ENCODE results near the gene KCNQ1. TPM values are rescaled to one million over a fixed set of nuclear protein-coding genes. Genes with fewer than 3 reads are reported as not detected.

KCNQ1 gene
- polyA plus RNA-seq, 1 donor from 2014 or later: not detected

DNA sequence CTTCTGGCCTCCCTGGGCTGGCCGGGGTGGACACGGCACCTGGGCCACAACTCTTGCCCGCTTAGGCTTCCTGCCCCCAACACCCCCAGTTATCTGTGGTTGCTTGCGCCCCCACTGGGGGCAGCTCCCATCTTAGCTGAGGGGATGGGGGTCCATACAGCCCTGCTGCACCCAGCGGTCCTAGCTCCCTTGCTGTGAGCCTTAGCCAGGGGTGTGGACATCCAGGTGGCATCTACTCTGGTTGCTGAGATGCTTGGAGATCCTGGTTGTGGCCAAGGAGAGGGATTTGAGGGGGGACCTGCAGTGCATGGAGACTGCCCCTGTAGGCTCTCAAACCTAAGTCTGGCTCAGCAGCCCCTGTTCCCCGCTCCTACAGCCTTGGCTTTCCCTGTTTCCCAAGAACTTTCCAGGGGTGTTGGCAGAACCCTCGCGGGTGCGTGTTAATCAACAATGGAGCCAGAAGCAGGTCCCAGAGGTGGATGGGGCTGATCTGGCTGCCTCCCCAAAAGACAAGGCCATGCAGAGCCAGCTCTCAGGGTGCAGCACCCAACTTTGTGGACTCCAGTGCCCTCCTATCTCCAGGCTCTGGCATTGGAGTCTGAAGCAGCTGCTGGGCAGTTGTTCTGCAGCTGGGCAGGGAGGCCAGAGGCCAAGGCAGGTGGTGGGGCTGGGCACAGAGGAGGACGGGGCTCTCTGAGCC, 3.3 kb downstream of the KCNQ1 start:
- Histone ChIP-seq H3K27me3 (ENCODE audit: insufficient read depth, low read depth, low read length) (peaks cover 38% of the 10 kb centered on the region), H3K4me2 (ENCODE audit: low read length) (no peak overlapping the region), H3K4me3 (ENCODE audit: low read length) (no peak overlapping the region), H3K27ac (ENCODE audit: low read length) (no peak overlapping the region), H3K79me2 (replicated peaks; ENCODE audit: insufficient read depth, low read length) (no peaks in the 10 kb centered on the region), H3K36me3 (ENCODE audit: insufficient read depth, low read length) (no peaks in the 10 kb centered on the region), H3K9ac (ENCODE audit: low read length) (no peak overlapping the region), H4K20me1 (ENCODE audit: insufficient read depth) (no peaks in the 10 kb centered on the region), H2AFZ (ENCODE audit: low read depth, low read length) (no peak overlapping the region), H3F3A (ENCODE audit: insufficient read depth, low read length, poor library complexity, severe bottlenecking) (no peaks in the 10 kb centered on the region), H3K9me3 (ENCODE audit: low read length) (peaks cover 4% of the 10 kb centered on the region), H3K9me2 (ENCODE audit: insufficient read depth, low read length) (no peaks in the 10 kb centered on the region)
- TF ChIP-seq POLR2AphosphoS5 (IDR thresholded peaks at IDR 0.05) (no peak), REST (IDR thresholded peaks at IDR 0.05; ENCODE audit: borderline replicate concordance) (no peak), RAD21 (conservative IDR thresholded peaks at IDR 0.05) (no peak), SMC3 (conservative IDR thresholded peaks at IDR 0.05; ENCODE audit: poor library complexity) (no peak), EP300 (conservative IDR thresholded peaks at IDR 0.05; ENCODE audit: poor library complexity, severe bottlenecking) (no peak), EZH2 (IDR thresholded peaks at IDR 0.05; ENCODE audit: borderline replicate concordance, insufficient read depth, low read length, poor library complexity, severe bottlenecking) (no peak), TAF1 (IDR thresholded peaks at IDR 0.05; ENCODE audit: low read depth) (no peak), MXI1 (conservative IDR thresholded peaks at IDR 0.05; ENCODE audit: poor library complexity, severe bottlenecking) (no peak)
- TF ChIP-seq, protein P1, sequence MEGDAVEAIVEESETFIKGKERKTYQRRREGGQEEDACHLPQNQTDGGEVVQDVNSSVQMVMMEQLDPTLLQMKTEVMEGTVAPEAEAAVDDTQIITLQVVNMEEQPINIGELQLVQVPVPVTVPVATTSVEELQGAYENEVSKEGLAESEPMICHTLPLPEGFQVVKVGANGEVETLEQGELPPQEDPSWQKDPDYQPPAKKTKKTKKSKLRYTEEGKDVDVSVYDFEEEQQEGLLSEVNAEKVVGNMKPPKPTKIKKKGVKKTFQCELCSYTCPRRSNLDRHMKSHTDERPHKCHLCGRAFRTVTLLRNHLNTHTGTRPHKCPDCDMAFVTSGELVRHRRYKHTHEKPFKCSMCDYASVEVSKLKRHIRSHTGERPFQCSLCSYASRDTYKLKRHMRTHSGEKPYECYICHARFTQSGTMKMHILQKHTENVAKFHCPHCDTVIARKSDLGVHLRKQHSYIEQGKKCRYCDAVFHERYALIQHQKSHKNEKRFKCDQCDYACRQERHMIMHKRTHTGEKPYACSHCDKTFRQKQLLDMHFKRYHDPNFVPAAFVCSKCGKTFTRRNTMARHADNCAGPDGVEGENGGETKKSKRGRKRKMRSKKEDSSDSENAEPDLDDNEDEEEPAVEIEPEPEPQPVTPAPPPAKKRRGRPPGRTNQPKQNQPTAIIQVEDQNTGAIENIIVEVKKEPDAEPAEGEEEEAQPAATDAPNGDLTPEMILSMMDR (IDR thresholded peaks at IDR 0.05; ENCODE audit: poor library complexity, severe bottlenecking): no peak

DNA sequence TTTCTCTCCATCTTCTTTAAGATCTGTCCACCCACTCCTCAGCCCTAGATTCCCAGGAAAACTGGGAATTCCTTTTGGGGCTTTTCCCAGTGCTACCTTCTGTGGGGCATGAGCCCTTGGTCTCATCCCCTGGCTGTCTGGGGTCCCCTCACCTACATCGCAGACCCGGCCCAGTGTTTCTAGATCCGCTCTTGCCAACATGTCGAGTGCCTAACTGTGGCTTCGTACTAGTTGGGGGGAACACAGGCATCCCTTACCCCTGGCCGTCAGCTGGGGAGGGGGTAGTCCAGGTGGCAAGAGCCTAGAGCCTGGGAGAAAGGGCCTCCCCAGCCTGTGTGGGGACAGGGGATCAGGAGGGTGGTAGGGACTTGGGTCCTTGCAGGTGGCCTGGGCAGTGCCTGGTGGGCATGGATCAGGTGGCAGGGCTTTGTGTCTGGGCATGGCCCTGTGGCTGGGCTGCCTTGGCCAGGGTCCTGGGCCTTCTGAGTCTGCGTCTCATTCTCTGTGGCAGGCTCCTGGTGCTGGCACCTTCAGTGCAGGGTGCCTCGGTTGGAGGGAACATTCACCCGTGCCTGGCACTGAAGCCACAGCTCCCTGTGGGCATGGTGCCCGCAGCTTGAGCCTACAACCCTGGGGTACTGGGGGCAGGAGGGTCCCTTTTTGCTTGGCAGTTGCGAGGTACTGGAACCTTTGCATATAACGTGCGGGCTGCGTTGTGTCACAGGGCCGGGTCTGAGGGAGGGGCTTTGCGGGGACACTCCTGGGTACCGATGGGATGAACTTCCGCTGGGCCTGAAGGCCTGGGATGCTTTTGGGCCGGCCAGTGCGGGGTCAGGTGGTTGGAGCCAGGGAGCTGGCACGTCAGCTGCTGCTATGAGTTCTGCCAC, 4.1 kb downstream of the KCNQ1 start:
- no peak overlapping the region for H2AFZ ChIP-seq (ENCODE audit: low read depth, low read length)
- H4K20me1 ChIP-seq (ENCODE audit: insufficient read depth): no peaks in the 10 kb centered on the region
- H3K36me3 ChIP-seq (ENCODE audit: insufficient read depth, low read length): no peaks in the 10 kb centered on the region
- TF ChIP-seq POLR2AphosphoS5 (IDR thresholded peaks at IDR 0.05): no peak
- no peak for TF ChIP-seq REST (IDR thresholded peaks at IDR 0.05; ENCODE audit: borderline replicate concordance)
- TF ChIP-seq SMC3 (conservative IDR thresholded peaks at IDR 0.05; ENCODE audit: poor library complexity): no peak
- TF ChIP-seq RAD21 (conservative IDR thresholded peaks at IDR 0.05): no peak
- no peak for TF ChIP-seq EP300 (conservative IDR thresholded peaks at IDR 0.05; ENCODE audit: poor library complexity, severe bottlenecking)
- TF ChIP-seq, protein P1 (IDR thresholded peaks at IDR 0.05; ENCODE audit: poor library complexity, severe bottlenecking): no peak
- no peak for TF ChIP-seq MXI1 (conservative IDR thresholded peaks at IDR 0.05; ENCODE audit: poor library complexity, severe bottlenecking)
- TF ChIP-seq EZH2 (IDR thresholded peaks at IDR 0.05; ENCODE audit: borderline replicate concordance, insufficient read depth, low read length, poor library complexity, severe bottlenecking): no peak
- TF ChIP-seq TAF1 (IDR thresholded peaks at IDR 0.05; ENCODE audit: low read depth): no peak
- H3K4me2 ChIP-seq (ENCODE audit: low read length): no peak overlapping the region
- no peak overlapping the region for H3K9ac ChIP-seq (ENCODE audit: low read length)
- no peak overlapping the region for H3K4me3 ChIP-seq (ENCODE audit: low read length)
- no peak overlapping the region for H3K27ac ChIP-seq (ENCODE audit: low read length)
- H3K9me3 ChIP-seq (ENCODE audit: low read length): no peaks in the 10 kb centered on the region
- no peaks in the 10 kb centered on the region for H3K79me2 ChIP-seq (replicated peaks; ENCODE audit: insufficient read depth, low read length)
- H3K27me3 ChIP-seq (ENCODE audit: insufficient read depth, low read depth, low read length): peaks cover 30% of the 10 kb centered on the region
- no peaks in the 10 kb centered on the region for H3F3A ChIP-seq (ENCODE audit: insufficient read depth, low read length, poor library complexity, severe bottlenecking)
- no peaks in the 10 kb centered on the region for H3K9me2 ChIP-seq (ENCODE audit: insufficient read depth, low read length)

Data from neural cell (in vitro differentiated cells).